Mucosa of stomach (tissue), 1 donor: ENCODE measurements around the gene CATSPERD.
A peak's percentile ranks its signal among the peaks of the same experiment; 100 is the strongest.

ENCODE experiments used
- H3K27me3 ChIP-seq: one replicate; pipeline ENCODE4 v1.7.0; 2013; ENCODE audit warnings: mild to moderate bottlenecking, low read length; ENCODE audit not compliant: control insufficient read depth, insufficient read depth
- H3K36me3 ChIP-seq: one replicate; pipeline ENCODE4 v1.7.0; 2013; ENCODE audit warnings: low read length; ENCODE audit not compliant: control insufficient read depth, insufficient read depth
- H3K4me1 ChIP-seq: one replicate; pipeline ENCODE4 v1.7.0; 2013; ENCODE audit warnings: mild to moderate bottlenecking, low read length; ENCODE audit not compliant: control insufficient read depth, insufficient read depth
- H3K4me3 ChIP-seq: one replicate; pipeline ENCODE4 v1.7.0; 2013; ENCODE audit warnings: low read length
- H3K9ac ChIP-seq: one replicate; pipeline ENCODE4 v1.7.0; 2013; ENCODE audit warnings: mild to moderate bottlenecking, low read length, moderate library complexity
- H3K9me3 ChIP-seq: one replicate; pipeline ENCODE4 v1.7.0; 2013; ENCODE audit warnings: mild to moderate bottlenecking, low read length, moderate library complexity; ENCODE audit not compliant: control insufficient read depth
- donor health status: Pancreatic carcinoma.

The CATSPERD gene

GRCh38 chr19:5790559-5791520 lies 70.4 kb downstream of the CATSPERD start, which contains the start of gene DUS3L:
TSS of gene DUS3L (minus strand) at chr19:5791163. CDS start at chr19:5791141, 22 bp downstream.
- Histone ChIP-seq H3K9me3 (no peaks in the 10 kb centered on the region), H3K36me3 (peaks cover 12% of the 10 kb centered on the region), H3K27me3 (no peaks in the 10 kb centered on the region), H3K9ac (peak within 1 kb of the TSS; percentile 66), H3K4me3 (peak within 1 kb of the TSS; percentile 59), H3K4me1 (peaks cover 10% of the 10 kb centered on the region)

DNA sequence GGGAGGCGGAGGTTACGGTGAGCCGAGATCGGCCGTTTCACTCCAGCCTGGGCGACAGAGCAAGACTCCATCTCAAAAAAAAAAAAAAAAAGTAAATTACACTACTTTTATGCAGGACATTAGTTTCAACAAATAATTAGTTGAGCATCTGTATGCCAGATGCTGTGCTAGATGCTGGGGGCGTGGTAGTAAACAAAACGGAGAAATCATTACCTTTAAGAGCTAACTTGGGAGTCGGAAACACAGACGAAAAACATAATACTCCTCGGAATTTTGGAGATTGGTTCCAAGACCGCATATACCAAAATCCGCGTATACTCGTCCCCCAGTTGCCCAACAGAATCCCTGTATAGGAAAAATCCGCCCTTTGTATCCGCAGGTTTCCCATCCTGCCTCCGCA lies 71.8 kb downstream of the CATSPERD start:
- Histone ChIP-seq H3K27me3 (no peaks in the 10 kb centered on the region), H3K4me1 (peaks cover 10% of the 10 kb centered on the region), H3K4me3 (no peak overlapping the region), H3K9ac (no peak overlapping the region), H3K9me3 (no peaks in the 10 kb centered on the region), H3K36me3 (no peaks in the 10 kb centered on the region)

GRCh38 chr19:5793188-5793587 lies 72.8 kb downstream of the CATSPERD start:
- Histone ChIP-seq H3K27me3 (no peaks in the 10 kb centered on the region), H3K9me3 (no peaks in the 10 kb centered on the region), H3K4me3 (no peak overlapping the region), H3K36me3 (no peaks in the 10 kb centered on the region), H3K4me1 (peaks cover 10% of the 10 kb centered on the region), H3K9ac (no peak overlapping the region)

- Histone ChIP-seq H3K9ac (no peak overlapping the region), H3K9me3 (no peaks in the 10 kb centered on the region), H3K4me1 (peaks cover 22% of the 10 kb centered on the region), H3K27me3 (peaks cover under 1% of the 10 kb centered on the region), H3K4me3 (no peak overlapping the region), H3K36me3 (no peaks in the 10 kb centered on the region)
Measured at GRCh38 chr19:5795382-5795919, 75.0 kb downstream of the CATSPERD start.

DNA sequence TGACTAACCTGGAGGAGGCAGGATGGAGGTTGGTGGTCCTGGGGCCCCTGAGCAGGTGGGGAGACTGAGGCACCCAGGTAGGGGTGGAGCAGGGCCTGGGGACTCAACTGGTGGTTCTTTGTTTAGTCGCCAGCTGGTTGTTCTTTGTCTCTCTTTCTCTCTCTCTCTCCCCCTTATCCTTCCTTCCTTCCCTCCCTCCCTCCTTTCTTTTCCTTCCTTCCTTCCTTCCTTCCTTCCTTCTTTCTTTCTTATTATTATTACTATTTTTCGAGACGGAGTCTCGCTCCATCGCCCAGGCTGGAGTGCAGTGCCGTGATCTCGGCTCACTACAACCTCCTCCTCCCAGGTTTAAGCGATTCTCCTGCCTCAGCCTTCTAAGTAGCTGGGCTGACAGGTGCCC lies 77.8 kb downstream of the CATSPERD start:
- H3K27me3 ChIP-seq, result peaks cover 22% of the 10 kb centered on the region
- no peak overlapping the region for H3K4me3 ChIP-seq
- H3K4me1 ChIP-seq, result peaks cover 45% of the 10 kb centered on the region
- no peak overlapping the region for H3K9ac ChIP-seq
- no peaks in the 10 kb centered on the region for H3K36me3 ChIP-seq
- no peaks in the 10 kb centered on the region for H3K9me3 ChIP-seq

DNA sequence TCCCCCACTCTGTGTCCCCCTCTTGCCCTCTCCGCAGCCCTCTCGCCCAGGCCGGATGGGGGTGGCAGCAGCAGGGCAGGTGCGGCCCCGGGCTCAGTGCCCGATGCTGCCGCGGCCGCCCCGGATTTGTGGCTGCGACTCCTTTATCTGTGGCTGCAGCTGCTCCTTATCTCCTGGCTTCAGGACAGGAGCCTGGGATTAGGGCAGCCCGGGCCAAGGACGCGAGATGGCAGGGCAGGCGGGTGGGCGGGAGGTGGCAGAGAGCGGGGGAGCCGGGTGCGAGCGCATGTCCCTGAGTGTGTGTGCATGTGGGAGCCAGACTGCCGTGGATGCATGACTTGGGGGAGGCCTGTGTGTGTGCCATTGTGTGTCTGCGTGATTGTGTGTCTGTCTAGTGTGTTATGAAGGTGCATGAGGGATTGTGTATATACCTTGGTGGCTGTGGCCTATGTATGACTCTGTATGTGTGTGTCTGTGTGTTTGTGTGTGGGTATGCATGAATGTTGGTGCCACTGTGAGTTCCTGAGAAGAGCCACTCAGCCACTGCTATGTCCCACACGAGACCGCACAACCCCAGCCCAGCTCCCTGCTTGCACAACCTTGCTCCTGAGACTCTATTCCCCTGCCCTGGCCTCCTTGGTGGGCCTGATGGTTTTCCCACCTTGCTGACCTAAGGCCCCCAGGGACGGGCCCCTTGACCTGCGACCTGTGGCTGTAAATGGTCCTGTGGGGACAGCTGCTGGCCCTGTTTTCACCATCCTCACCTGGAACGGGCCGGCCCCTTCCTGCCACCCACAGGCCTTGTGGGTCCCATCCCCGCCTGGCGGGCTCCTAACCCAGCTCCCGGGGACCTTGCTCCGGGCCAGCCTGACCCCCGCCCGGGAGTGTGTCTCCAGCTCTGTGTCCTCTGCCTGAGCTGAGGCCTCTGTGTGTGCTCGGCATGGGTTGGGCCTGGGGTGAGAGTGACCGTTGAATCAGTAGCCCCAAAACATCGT lies 79.1 kb downstream of the CATSPERD start:
- Histone ChIP-seq H3K4me1 (peaks cover 55% of the 10 kb centered on the region), H3K27me3 (peaks cover 33% of the 10 kb centered on the region), H3K4me3 (no peak overlapping the region)

DNA sequence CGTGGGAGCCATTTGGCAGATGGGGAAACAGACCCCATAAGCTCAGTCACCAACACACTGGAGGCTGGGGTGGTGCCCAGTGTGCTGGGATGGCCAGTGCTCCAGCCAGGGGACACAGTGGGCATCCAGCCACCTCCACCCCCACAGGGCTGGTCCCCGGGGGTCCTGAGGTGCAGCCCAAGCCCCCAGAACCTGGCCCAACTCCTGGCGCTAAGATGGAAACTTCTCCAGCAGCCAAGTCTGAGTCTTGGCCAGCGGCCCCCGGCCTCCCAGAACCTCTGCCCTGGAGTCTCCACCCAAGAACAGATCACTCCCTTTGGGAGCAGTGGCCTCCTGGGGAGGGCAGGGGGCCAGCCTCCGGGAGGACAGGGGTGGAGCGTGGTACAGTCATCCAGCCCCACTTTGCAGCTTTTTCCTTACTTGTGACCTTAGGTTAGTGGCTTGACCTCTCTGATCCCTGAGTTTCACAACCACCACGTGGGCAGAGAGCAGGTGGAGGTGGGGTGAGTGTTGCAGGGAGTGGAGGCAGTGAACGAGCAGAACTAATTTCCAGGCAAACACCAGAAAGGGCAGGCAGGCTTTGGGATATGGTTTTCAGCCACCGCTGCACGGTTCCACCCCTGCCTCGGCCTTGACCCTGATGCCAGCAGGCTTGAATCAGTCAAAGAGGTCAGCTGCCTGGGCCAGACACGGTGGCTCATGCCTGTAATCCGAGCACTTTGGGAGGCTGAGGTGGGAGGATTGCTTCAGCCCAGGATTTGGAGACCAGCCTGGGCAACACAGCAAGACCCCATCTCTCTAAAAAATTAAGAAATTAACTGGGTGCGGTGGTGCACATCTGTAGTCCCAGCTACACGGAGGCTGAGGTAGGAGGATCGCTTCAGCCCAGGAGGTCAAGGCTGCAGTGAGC lies 80.2 kb downstream of the CATSPERD start:
- H3K9me3 ChIP-seq, result no peaks in the 10 kb centered on the region
- no peak overlapping the region for H3K4me3 ChIP-seq
- H3K27me3 ChIP-seq, result peaks cover 38% of the 10 kb centered on the region
- no peaks in the 10 kb centered on the region for H3K36me3 ChIP-seq
- no peak overlapping the region for H3K9ac ChIP-seq
- peaks cover 56% of the 10 kb centered on the region for H3K4me1 ChIP-seq

More for the DNA sequence above, 79.1 kb downstream of the CATSPERD start:
- Histone ChIP-seq H3K9me3 (no peaks in the 10 kb centered on the region), H3K36me3 (no peaks in the 10 kb centered on the region), H3K9ac (no peak overlapping the region)

- Histone ChIP-seq H3K27me3 (peaks cover 44% of the 10 kb centered on the region), H3K4me3 (no peak overlapping the region), H3K4me1 (peaks cover 56% of the 10 kb centered on the region), H3K9ac (no peak overlapping the region), H3K9me3 (no peaks in the 10 kb centered on the region), H3K36me3 (no peaks in the 10 kb centered on the region)
Measured at GRCh38 chr19:5801796-5802619, 81.6 kb downstream of the CATSPERD start.

GRCh38 chr19:5803441-5803751 lies 83.0 kb downstream of the CATSPERD start:
- Histone ChIP-seq H3K36me3 (no peaks in the 10 kb centered on the region), H3K4me3 (no peak overlapping the region), H3K4me1 (peaks cover 56% of the 10 kb centered on the region), H3K9me3 (no peaks in the 10 kb centered on the region), H3K27me3 (peaks cover 44% of the 10 kb centered on the region), H3K9ac (no peak overlapping the region)

- no peak overlapping the region for H3K9ac ChIP-seq
- no peaks in the 10 kb centered on the region for H3K36me3 ChIP-seq
Measured at GRCh38 chr19:5803752-5804515, 83.5 kb downstream of the CATSPERD start.

More at GRCh38 chr19:5803752-5804515, 83.5 kb downstream of the CATSPERD start:
- Histone ChIP-seq H3K9me3 (no peaks in the 10 kb centered on the region), H3K4me1 (peaks cover 52% of the 10 kb centered on the region), H3K27me3 (peaks cover 44% of the 10 kb centered on the region), H3K4me3 (no peak overlapping the region)
